Breast epithelium (tissue), 4 donors: Measurements from ENCODE around the gene PRSS48. TPM values are rescaled to one million over a fixed set of nuclear protein-coding genes. Genes with fewer than 3 reads are reported as not detected.

Experiments
- DNase-seq, 2 donors: peaks; one replicate each; pipeline ENCODE4 v3.0.0-alpha.2; 2019; ENCODE audit warnings: low spot score in 2 of 2
- H3K27ac ChIP-seq, 2 donors: fragments of 200-600 bp; sonication (generic) in 1 of 2; one replicate each; pipeline ENCODE4 v1.5.1; 2016 to 2019; ENCODE audit warnings: mild to moderate bottlenecking in 1 of 2
- H3K27me3 ChIP-seq, 2 donors: fragments of 200-600 bp; sonication (generic) in 1 of 2; one replicate each; pipeline versions ENCODE4 v1.5.1 to v1.6.0; 2017 to 2019; ENCODE audit warnings: control low read depth in 1 of 2, mild to moderate bottlenecking in 1 of 2
- H3K36me3 ChIP-seq: fragments of 200-600 bp; one replicate; pipeline ENCODE4 v1.5.1; 2019
- H3K4me1 ChIP-seq, 2 donors: fragments of 200-600 bp; sonication (generic); one replicate each; pipeline ENCODE4 v1.5.1; 2016 to 2019; ENCODE audit warnings: control low read depth in 1 of 2
- H3K4me3 ChIP-seq, 3 donors: fragments of 200-600 bp; sonication (generic); 1 replicate in 2 of 3; 2 replicates in 1 of 3; pipeline ENCODE4 v1.5.1; 2016 to 2019; ENCODE audit warnings: mild to moderate bottlenecking in 3 of 3, moderate library complexity in 2 of 3
- H3K9me3 ChIP-seq, 2 donors: fragments of 200-600 bp; sonication (generic) in 1 of 2; one replicate each; pipeline ENCODE4 v1.5.1; 2016 to 2019; ENCODE audit warnings: control low read depth in 1 of 2
- CTCF ChIP-seq, 3 donors: fragments of 450-650 bp; IDR thresholded peaks; one replicate each; pipeline ENCODE4 v1.5.1; 2016 to 2017; ENCODE audit warnings: antibody characterized with exemption in 3 of 3, mild to moderate bottlenecking in 3 of 3, moderate library complexity in 3 of 3
- POLR2A ChIP-seq: fragments of 450-650 bp; IDR thresholded peaks from one replicate; pipeline ENCODE4 v1.6.1; 2016; ENCODE audit warnings: antibody characterized with exemption, mild to moderate bottlenecking, moderate library complexity
- POLR2AphosphoS5 ChIP-seq, 3 donors: sonication (generic); formaldehyde crosslinking; IDR thresholded peaks; one replicate each; pipeline ENCODE4 v1.6.1; 2017; ENCODE audit warnings: antibody characterized with exemption in 3 of 3
- intact Hi-C: fragments of 100-400 bp; cut with DNase I; formaldehyde crosslinking; loops from one replicate; pipeline ENCODE4 v1.15.1; 2023; ENCODE audit warnings: low total_unique reads
- total RNA-seq, 3 donors: library from RNA; depleted of rRNA; stranded (reverse); fragments of >200 nt; gene quantifications; one replicate each; pipeline ENCODE4 v1.1.0, GENCODE V29; 2016

Gene PRSS48
- total RNA-seq, 3 donors from 2014 or later: not detected

GRCh38 chr4:151297170-151297569 lies 20.2 kb downstream of the PRSS48 start:
- TF ChIP-seq POLR2A: no peak
- no peak for TF ChIP-seq CTCF (IDR thresholded peaks at IDR 0.05)
- TF ChIP-seq POLR2AphosphoS5 (IDR thresholded peaks at IDR 0.05): no peak
- Histone ChIP-seq H3K27ac (no peak overlapping the region), H3K36me3 (no peaks in the 10 kb centered on the region), H3K27me3 (no peaks in the 10 kb centered on the region), H3K9me3 (no peaks in the 10 kb centered on the region), H3K4me1 (no peaks in the 10 kb centered on the region), H3K4me3 (no peak overlapping the region)
- intact Hi-C loops: no loop called here
- DNase-seq: no peak

DNA sequence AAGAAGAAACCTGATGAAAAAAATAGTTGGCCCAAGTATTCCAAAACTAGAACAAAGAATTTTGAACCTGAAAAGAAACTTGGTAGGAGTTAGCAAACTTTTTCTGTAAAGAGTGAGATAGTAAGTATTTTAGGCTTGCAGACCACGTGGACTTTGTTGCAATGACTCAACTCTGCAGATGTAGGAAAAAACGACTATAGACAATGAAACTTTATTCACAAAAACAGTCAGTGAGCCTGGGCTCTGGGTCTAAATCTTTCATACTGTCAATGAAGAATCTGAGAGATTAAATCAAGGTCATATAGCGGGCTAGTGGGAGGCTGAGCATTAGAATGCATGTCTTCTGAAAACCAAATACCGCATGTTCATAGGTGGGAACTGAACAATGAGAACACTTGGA lies 25.5 kb downstream of the PRSS48 start:
- no peak for DNase-seq
- H3K4me1 ChIP-seq: no peaks in the 10 kb centered on the region

GRCh38 chr4:151304226-151304625 lies 27.3 kb downstream of the PRSS48 start:
- intact Hi-C loops: no loop called here
- Histone ChIP-seq H3K27me3 (no peaks in the 10 kb centered on the region), H3K36me3 (no peaks in the 10 kb centered on the region), H3K4me1 (no peaks in the 10 kb centered on the region), H3K9me3 (no peaks in the 10 kb centered on the region), H3K4me3 (no peak overlapping the region), H3K27ac (no peak overlapping the region)
- DNase-seq: no peak
- TF ChIP-seq POLR2A: no peak
- TF ChIP-seq CTCF (IDR thresholded peaks at IDR 0.05): no peak
- TF ChIP-seq POLR2AphosphoS5 (IDR thresholded peaks at IDR 0.05): no peak

More for the DNA sequence above, 25.5 kb downstream of the PRSS48 start:
- H3K27me3 ChIP-seq: no peaks in the 10 kb centered on the region
- no peaks in the 10 kb centered on the region for H3K9me3 ChIP-seq
- no peaks in the 10 kb centered on the region for H3K36me3 ChIP-seq
- intact Hi-C loops: no loop called here
- TF ChIP-seq POLR2AphosphoS5 (IDR thresholded peaks at IDR 0.05) (no peak), CTCF (IDR thresholded peaks at IDR 0.05) (no peak), POLR2A (no peak)
- no peak overlapping the region for H3K27ac ChIP-seq
- H3K4me3 ChIP-seq: no peak overlapping the region

- Histone ChIP-seq H3K9me3 (no peaks in the 10 kb centered on the region), H3K4me1 (no peaks in the 10 kb centered on the region), H3K4me3 (no peak overlapping the region), H3K27ac (peak overlapping the region in 1 of 2 donors; percentile 11), H3K36me3 (no peaks in the 10 kb centered on the region), H3K27me3 (no peaks in the 10 kb centered on the region)
- TF ChIP-seq POLR2A: no peak
- no peak for TF ChIP-seq CTCF (IDR thresholded peaks at IDR 0.05)
- TF ChIP-seq POLR2AphosphoS5 (IDR thresholded peaks at IDR 0.05): no peak
- intact Hi-C loops: no loop called here
- DNase-seq: no peak
Observed at GRCh38 chr4:151304755-151305154, 27.8 kb downstream of the PRSS48 start.

- DNase-seq: no peak
- Histone ChIP-seq H3K27ac (no peak overlapping the region), H3K4me1 (no peaks in the 10 kb centered on the region), H3K4me3 (no peak overlapping the region), H3K9me3 (no peaks in the 10 kb centered on the region), H3K27me3 (no peaks in the 10 kb centered on the region), H3K36me3 (no peaks in the 10 kb centered on the region)
- intact Hi-C loops: no loop called here
- TF ChIP-seq POLR2A (no peak), POLR2AphosphoS5 (IDR thresholded peaks at IDR 0.05) (no peak), CTCF (IDR thresholded peaks at IDR 0.05) (no peak)
Observed at GRCh38 chr4:151310124-151310728, 33.3 kb downstream of the PRSS48 start.
